T follicular helper cell (primary cell): Measurements from ENCODE around the gene PAPSS1.

Source experiments
- DNase-seq: peaks from one replicate; pipeline ENCODE4 v3.0.0-alpha.2; 2020; ENCODE audit warnings: low read depth

The PAPSS1 gene

DNA sequence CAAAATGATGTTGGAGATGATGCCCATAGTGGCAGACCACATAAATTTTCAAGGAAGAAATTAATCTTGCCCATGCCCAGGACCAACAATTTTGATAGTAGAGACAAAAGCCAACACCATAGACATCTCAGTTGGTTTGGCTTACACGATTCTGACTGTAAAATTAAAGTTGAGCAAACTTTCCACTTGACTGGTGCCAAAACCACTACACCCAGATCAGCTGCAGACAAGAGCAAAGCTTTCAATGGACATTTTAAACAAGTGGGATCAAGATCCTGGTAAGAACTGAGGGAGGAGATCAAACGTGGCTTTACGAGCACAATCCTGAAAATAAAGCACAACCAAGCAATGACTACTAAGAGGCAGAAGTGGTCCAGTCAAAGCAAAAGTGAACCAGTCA lies 90.7 kb downstream of the PAPSS1 start:
- no peak for DNase-seq

DNA sequence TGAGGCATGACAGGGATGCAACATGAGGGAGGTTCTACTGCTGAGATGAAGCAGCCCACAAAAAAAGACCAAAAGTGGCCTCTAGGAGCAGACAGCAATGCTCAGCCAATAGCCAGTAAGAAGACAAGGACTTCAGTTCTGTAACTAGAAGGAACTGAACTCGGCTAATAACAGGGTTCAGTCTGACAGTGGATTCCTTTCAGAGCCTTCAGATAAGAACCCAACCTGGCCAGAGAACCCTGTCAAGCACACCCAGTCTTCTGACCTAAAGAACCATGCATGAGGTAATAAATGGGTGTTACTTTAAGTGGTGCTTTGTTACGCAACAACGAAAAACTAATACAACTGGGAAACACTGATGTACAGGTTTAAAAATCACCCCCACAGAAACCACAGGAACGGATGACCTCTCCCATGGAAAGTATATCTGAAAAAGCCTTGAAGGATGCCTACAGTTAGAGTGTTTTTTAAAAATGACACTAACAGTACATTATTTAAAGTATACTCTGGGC lies 94.6 kb downstream of the PAPSS1 start:
- no peak for DNase-seq

- no peak for DNase-seq
Observed at GRCh38 chr4:107624024-107624423, 96.0 kb downstream of the PAPSS1 start.

GRCh38 chr4:107622006-107622405 lies 98.0 kb downstream of the PAPSS1 start:
- DNase-seq = no peak

GRCh38 chr4:107619731-107620130 lies 100.3 kb downstream of the PAPSS1 start:
- DNase-seq = no peak

GRCh38 chr4:107619066-107619465 lies 101.0 kb downstream of the PAPSS1 start:
- no peak for DNase-seq

DNA sequence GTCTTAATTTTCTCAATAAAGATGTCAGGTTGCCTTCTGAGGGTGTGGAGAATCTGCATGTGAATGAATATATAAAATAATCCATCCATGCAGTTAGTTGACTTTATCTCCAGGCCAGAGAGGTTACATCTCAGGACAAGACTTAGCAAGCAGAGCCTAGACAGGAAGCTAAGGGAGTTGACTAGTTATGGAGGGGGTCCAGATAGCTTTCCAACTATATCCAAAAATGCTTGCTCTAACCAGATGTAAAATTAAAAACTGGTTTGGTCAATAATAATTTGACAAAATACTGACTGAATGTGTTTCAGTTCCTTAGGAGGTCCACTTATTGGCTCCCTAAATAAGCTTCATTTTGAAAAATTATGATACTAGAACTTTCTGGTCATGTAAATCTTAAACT lies 101.4 kb downstream of the PAPSS1 start:
- DNase-seq = no peak

DNA sequence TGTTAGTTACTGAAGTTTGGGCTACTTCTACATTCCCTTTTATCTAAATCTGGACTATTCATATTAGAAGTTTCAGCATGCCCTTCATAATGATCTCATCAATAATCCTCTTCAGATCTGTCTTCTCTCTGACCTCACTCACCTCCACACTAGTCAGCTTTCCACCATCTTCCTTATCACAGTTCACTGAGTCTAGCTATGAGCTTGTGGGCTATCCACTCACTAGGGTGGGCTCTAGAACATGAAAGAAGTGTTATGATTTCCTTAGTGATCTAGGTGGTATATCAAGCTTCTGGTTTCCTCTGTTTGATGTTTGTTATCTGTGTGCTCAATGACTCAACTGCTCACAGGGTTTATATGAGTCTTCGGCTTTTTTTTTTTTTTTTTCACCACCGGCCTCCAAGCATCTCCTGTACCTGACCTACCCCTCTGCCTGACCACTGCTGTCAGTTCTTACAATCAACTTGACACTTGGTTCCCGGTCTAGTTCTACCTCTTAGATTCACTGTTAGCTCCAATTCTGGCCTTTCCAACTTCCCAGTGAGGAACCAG lies 103.1 kb downstream of the PAPSS1 start:
- DNase-seq = no peak

DNA sequence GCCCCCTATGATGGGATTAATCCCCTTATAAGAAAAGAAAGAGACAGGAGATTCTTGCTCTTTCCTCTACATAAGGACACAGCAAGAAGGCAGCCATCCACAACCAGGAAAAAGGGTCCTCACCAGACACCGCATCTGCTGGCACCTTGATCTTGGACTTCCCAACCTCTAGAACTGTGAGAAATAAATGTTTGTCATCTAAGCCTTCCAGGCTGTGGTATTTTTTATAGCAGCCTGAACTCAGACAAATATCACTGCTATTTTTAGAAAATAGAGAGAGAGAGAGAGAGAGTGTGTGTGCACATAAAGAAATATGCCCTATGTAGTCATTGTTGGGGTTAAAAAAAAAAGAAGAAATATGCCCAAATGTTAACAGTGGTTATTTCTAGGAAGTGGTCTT lies 104.2 kb downstream of the PAPSS1 start:
- DNase-seq = no peak

DNA sequence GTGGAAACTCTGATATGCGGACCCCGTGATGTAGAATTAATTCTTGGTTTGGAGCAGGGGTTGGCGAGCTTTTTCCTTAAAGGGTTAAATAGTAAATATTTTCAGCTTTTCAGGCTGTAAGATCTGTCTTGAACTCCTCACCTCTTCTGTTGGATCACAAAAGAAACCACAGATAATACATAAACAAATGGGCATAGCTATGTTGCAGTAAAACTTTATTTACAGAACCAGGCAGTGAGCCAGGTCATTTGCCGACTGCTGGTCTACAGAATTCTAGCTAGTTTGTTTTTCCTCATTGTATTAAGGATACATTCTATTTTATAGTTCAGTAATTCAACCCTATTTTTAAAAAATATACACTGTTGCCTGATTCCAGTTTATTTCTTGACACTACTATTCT lies 116.6 kb downstream of the PAPSS1 start:
- no peak for DNase-seq

DNA sequence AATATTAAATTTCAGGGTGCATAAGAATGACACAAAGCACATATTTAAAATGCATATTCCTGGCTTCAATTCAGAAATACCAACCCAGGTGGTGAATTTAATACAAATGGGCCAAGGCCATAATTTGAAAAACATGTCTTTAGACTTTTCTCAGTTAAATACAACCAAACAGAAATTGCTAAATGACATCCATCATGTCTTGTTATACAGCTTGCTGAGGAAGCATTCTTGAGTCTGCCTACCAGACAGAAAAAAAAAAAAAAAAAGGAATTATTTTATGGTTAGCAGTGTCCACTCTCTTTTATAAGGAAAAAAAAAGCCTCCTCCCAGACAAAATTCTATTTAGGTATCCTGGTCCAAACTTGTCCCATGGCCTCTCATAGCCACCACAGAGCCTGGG lies 119.1 kb downstream of the PAPSS1 start:
- no peak for DNase-seq

- no peak for DNase-seq
Observed at GRCh38 chr4:107600436-107600835, 119.6 kb downstream of the PAPSS1 start.

DNA sequence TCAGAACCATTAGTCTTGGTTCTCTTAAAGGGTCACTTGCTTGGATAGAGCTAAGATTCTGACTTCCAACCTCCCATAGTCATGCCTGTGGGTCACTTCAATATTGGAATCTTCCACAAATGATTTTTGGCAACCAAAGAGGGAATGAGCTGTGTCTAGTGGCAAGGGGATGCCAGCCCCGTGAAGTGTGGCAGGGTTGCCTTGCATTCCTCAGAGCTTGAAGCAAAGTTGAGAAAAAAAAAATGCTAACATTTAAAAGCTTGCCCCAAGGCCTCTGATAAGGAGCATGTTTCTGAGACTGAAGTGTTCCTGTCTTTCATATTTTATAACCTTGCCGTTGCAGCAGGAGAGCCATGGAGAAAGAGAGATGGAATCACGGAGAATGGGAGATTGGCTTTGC lies 120.2 kb downstream of the PAPSS1 start:
- DNase-seq = no peak

GRCh38 chr4:107593230-107593629 lies 126.8 kb downstream of the PAPSS1 start:
- no peak for DNase-seq

DNA sequence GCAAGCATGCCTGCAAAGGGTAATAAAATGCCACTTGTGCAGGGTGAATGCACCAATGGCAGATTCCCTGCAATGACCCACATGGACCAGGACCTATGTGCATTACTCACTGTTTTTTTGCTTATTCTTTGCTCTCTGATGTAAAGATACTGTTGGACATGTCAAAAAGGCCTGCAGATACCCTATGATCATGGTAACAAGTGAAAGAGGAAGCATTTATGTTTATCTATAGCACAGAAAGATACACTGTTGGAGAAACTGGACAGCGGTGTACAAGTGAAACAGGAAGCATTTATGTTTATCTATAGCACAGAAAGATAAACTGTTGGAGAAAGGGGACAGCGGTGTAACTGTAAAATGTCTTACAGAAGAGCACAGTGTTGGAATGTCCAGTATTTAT lies 127.5 kb downstream of the PAPSS1 start:
- DNase-seq = no peak

- DNase-seq = no peak
Observed at GRCh38 chr4:107589269-107589668, 130.8 kb downstream of the PAPSS1 start.

GRCh38 chr4:107586371-107586770 lies 133.7 kb downstream of the PAPSS1 start:
- no peak for DNase-seq

- DNase-seq = no peak
Observed at GRCh38 chr4:107579099-107579498, 140.9 kb downstream of the PAPSS1 start.

GRCh38 chr4:107578321-107578720 lies 141.7 kb downstream of the PAPSS1 start:
- no peak for DNase-seq

- no peak for DNase-seq
Observed at GRCh38 chr4:107577743-107578142, 142.3 kb downstream of the PAPSS1 start.

DNA sequence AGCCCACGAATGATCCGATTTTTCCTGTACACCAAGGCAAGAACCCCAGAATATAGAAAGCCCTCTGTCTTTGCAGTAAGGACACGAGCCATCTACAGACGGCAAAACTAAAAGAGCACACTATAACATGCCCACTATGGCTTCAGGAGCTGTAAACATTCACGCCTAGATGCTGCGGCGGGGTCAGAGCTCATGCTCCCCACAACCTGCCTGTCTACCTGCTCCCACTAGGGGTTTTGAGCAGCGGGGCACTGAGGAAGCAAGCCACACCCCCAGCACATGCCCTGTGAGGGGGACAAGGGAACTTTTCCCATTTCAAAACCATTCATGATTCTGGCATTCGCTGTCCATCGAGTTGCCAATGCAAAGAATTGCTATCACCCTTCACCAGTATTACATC lies 144.8 kb downstream of the PAPSS1 start:
- no peak for DNase-seq

GRCh38 chr4:107572281-107572680 lies 147.8 kb downstream of the PAPSS1 start:
- DNase-seq = no peak

DNA sequence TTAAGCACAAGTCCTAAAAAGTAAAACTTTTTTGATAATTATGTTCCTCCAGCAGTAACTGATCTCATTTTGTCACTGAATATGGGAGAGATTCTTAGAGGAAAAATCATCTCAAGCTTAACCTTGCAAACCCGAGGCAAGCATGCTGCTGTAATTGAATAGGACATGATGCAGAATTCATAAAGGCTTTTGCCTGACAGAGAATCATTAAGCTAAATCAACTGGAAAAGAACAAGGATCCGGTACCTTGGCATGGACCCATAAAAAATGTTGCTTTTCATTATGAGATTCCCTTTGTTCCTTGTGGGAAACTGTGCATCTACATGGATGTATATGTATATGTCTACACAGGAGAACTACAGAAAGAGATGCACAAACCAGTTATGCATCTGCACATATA lies 149.1 kb downstream of the PAPSS1 start:
- no peak for DNase-seq

GRCh38 chr4:107564326-107564725 lies 155.7 kb downstream of the PAPSS1 start:
- no peak for DNase-seq
